Activated CD8-positive, alpha-beta memory T cell treated with anti-CD3 and anti-CD28 coated beads, Interleukin-2, amount 50 U/mL, for 1 hour (primary cell): ENCODE measurements around the gene C6orf118.

ENCODE experiments used
- DNase-seq: peaks from one replicate; pipeline ENCODE4 v3.0.0-alpha.2; 2020; ENCODE audit errors: extremely low read depth

The C6orf118 gene

GRCh38 chr6:165308926-165309731 lies at the start of gene C6orf118:
TSS of gene C6orf118 (minus strand) at chr6:165309605. CDS start at chr6:165309586, 19 bp downstream.
- no peak for DNase-seq

- no peak for DNase-seq
Observed at GRCh38 chr6:165345700-165346099, 36.3 kb upstream of the C6orf118 start.

- no peak for DNase-seq
Observed at GRCh38 chr6:165340532-165340931, 31.1 kb upstream of the C6orf118 start.

- DNase-seq: no peak
Observed at GRCh38 chr6:165325609-165326008, 16.2 kb upstream of the C6orf118 start.

GRCh38 chr6:165321555-165322145 lies 12.2 kb upstream of the C6orf118 start:
- DNase-seq: no peak

- DNase-seq: no peak
Observed at GRCh38 chr6:165321150-165321549, 11.7 kb upstream of the C6orf118 start.

- DNase-seq: no peak
Observed at GRCh38 chr6:165317723-165318122, 8.3 kb upstream of the C6orf118 start.

GRCh38 chr6:165306955-165307354 lies 2.5 kb downstream of the C6orf118 start:
- no peak for DNase-seq

- no peak for DNase-seq
Observed at GRCh38 chr6:165301372-165302246, 7.8 kb downstream of the C6orf118 start.

- DNase-seq: no peak
Observed at GRCh38 chr6:165300422-165300936, 8.9 kb downstream of the C6orf118 start.

- no peak for DNase-seq
Observed at GRCh38 chr6:165298875-165299274, 10.5 kb downstream of the C6orf118 start.

GRCh38 chr6:165298402-165298801 lies 11.0 kb downstream of the C6orf118 start:
- DNase-seq: no peak

GRCh38 chr6:165292657-165293056 lies 16.7 kb downstream of the C6orf118 start:
- DNase-seq: no peak

GRCh38 chr6:165274611-165275010 lies 34.8 kb downstream of the C6orf118 start:
- no peak for DNase-seq

- DNase-seq: no peak
Observed at GRCh38 chr6:165272585-165272984, 36.8 kb downstream of the C6orf118 start.

- DNase-seq: no peak
Observed at GRCh38 chr6:165268987-165269386, 40.4 kb downstream of the C6orf118 start.

GRCh38 chr6:165266621-165267020 lies 42.8 kb downstream of the C6orf118 start:
- DNase-seq: no peak

GRCh38 chr6:165266191-165266590 lies 43.2 kb downstream of the C6orf118 start:
- DNase-seq: no peak

- no peak for DNase-seq
Observed at GRCh38 chr6:165260462-165260861, 48.9 kb downstream of the C6orf118 start.

- no peak for DNase-seq
Observed at GRCh38 chr6:165249808-165250207, 59.6 kb downstream of the C6orf118 start.

GRCh38 chr6:165245701-165246100 lies 63.7 kb downstream of the C6orf118 start:
- no peak for DNase-seq

- no peak for DNase-seq
Observed at GRCh38 chr6:165245287-165245686, 64.1 kb downstream of the C6orf118 start.
